HG03025 (cell line): ENCODE data around the gene NECAB2.

Source experiments
- ATAC-seq: cut with Tn5 transposase; IDR thresholded peaks from one replicate; pipeline ENCODE4 v1.9.1; 2021; ENCODE audit warnings: mild to moderate bottlenecking, moderate library complexity; ENCODE audit not compliant: unreplicated experiment, low FRiP score

Gene NECAB2

DNA sequence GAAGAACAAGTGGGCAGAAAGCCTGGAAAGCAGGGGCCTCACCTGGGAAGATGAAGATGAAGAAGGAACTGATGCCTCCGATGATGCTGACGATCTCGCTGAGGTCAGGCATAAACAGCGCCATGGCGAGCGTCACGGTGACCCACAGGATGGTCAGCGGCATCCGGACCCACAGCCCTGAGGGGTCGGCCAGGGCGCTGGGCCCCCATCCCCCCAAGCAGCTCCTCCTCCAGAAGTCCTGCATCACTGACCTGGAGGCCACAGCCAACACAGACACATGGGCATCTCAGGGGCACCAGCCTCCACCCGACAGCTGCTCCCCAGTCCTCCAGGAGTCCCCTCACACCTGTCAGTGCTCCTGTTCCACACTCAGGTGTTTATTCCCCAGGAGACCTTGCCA is 48.4 kb downstream of the NECAB2 start:
- ATAC-seq: no peak

DNA sequence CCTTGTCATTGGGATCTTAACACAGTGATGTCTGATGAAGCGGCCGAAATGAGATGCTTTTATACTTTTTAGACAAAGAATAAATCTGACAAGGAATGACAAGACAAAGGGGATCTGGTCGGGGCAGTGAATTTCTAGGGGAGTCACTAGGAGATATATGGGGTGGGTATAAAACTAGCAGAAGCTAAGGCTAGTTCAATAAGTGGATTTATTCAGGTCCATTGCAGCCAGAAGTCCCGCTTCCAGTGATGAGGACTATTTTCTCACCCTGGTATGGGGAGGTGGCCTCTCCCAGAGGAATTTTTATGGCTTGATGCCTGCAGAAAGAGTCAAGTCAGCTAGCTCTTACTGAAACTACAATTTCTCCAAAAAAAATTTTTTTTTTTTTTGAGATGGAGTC is 50.7 kb downstream of the NECAB2 start:
- ATAC-seq: no peak

DNA sequence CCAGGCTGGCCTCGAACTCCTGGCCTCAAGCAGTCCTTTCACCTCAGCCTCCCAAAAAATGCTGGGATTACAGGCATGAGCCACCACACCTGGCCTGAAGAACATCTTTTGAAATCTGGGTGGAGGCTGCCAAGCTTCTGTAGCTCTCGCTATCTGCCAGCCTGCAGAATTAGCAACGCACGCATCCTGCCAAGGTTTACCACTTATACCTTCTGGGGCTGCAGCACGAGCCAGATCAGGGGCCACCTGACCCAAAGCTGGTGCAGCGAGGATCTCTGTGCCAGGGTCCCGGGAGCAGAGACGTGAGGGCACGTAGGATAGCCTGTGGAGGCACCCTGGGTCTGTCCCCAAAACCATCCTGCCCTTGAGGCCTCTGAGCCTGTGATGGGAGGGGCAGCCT is 52.3 kb downstream of the NECAB2 start:
- ATAC-seq: no peak

DNA sequence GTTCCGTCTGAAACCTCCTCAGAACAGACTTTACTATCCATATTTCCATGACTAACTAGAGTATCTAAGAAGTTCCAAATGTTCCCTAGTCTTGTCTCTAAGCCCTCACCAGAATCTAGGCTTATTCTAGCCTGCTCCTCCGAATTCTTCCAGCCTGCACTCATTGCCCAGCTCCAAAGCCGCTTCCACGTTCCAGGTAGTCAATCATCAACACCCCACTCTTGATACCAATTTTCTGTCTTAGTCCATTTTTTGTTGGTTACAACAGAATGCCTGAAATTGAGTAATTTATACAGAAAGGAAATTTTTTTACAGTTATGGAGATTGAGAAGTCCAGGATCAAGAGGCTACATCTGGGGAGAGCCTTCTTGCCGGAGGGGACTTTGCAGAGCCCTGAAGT is 53.4 kb downstream of the NECAB2 start:
- no peak for ATAC-seq

DNA sequence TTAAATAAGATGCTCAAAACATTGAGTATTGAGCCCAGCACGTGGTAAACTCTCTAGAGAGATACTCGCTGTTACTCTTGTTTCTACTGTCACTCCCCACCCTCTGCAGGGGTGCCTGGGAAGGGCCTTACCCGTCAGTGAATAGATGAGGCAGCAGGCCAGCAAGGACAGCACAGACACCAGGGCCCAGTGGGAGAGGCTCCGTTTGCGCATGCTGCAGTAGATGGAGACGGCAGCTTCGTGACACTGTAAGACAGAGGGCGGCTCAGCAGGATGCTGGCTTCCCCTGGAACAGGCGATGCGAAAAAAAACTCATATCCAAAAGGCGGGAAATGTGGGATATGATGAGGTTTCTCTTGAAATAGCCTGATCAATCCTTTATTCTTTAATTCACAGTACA is 54.6 kb downstream of the NECAB2 start:
- no peak for ATAC-seq

DNA sequence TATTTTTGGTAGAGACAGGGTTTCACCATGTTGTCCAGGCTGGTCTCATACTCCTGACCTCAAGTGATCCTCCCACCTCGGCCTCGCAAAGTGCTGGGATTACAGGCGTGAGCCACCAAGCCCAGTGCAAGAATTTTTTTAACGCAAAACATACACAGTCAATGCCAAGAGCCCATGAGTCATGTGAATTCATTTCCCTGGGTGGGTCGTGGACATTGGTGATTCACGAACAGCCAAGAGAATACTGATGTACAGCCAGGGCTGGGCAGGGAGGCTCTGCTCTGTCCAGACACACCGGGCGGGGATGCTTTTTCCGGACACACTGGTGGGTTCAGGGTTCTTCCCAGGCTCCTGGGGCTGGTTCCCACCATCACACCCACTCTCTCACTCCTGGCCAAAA is 56.8 kb downstream of the NECAB2 start:
- ATAC-seq: no peak

DNA sequence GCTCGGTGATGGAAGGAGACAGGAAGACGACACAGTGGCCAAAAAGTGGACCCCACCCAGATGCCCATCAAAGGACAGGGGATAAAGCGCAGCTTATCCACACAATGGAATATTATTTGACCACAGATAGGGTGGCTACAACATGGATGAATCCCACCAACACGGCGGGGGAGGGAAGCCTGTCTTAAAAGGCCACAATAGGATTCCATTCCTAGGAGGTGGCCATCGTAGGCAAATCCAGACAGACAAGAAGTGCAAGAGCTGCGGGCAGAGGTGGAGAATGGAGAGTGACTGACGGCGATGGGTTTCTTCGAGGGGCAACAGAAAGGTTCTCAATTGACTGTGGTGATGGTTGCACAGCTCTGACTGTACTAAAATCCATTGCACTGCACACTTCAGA is 58.6 kb downstream of the NECAB2 start:
- ATAC-seq: no peak

DNA sequence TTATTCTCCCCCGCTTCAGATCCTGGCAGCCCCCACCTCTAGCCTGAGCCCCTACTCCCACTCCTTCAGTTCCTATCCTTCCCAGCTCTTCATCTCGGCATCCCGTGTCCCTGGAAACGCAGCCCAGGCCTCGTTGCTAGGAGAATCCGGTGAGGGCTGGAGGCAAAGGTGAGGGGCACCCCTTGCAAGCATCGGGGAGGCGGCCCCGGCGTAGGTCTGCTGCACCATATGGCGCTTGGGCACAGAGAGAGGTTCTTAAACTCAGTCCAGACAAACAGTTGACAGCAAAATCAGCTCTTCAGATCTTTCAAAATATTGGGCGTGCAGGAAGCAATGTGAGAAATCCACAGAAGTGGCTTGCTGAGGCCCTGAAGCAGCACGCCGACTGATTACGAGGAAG is 59.6 kb downstream of the NECAB2 start:
- ATAC-seq: no peak

DNA sequence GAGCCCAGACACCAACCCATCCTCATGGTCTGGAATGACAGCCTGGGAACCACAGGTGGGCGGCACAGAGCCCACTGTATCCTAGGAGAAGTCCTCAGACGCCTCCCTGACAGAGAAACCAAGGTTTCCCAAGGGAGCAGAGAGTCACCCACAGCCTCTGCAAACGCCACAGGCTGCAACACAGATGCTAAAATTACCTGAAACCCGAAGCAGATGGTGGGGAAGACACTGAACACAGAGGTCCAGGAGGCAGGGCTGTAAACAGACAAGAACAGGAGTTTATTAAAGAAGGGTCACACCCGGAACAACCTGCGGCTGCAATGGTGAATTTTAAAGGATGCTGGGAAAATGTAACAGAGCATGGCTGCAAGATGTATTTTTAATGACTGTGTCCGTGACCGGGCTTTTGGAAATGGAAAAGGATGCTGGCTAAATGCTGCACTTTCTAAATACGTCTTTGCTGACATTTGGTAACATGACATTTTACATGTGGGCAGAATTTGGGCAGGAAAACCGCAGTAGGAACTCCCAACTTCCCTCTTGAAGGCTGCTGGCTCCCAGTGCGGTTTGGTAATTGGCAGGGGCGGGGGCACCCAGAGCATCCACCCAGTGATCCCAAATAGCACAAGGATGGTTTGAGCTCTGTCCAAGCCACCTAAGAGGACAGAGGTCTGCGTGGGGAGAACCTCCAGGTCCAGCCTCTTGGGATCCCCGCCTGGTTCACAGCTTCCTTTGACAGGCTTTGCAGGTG is 61.4 kb downstream of the NECAB2 start:
- no peak for ATAC-seq

DNA sequence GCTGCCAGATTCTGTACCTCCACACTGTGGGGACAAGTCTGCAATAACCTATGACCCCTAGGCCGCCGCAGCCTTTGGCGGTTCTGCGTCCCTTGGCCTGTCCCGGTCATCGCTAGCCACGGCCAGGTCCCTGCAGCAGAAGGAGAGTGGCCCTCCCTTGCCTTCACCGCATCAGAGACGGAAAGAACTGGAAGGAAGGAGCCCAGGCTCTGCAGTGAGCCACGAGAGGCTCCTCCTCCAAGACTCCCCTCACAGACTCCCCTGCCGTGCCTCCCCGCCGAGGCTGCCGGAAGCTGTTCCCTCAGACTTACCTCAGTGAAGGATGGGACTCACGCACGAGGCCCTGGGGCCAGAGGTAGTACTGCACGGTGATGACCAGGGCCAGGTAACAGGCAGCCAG is 63.5 kb downstream of the NECAB2 start:
- no peak for ATAC-seq

DNA sequence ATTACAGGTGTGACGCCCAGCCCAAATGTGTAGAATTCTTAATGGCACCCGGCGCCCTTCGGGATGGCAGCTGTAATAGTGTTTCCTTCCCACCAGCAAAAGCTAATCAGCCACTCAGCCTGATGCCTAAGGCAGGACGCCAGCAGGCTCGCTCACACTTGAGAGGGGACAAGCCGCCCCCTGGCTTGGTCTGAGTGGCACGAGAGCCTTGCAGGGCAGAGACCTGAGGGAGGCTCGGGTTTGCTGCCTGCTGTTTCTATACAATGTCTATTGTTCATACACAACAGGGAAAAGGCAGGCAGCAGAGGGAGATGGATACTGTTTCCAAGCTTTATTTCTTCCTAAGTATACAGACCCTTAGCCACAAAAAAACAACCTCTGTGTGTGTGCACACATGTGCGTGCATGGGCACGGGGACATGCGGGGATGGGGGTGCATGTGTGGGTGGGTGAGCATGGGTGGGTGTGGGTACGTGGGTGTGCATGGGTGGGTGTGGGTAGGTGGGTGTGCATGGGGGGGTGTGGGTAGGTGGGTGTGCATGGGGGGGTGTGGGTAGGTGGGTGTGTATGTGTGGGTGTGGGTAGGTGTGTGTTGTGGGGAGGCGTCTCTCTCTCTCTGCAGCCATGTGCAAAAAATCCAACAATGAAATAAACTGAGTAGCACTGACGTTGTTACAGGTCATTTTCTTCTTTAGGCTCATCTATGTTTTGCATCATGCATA is 64.6 kb downstream of the NECAB2 start:
- no peak for ATAC-seq

DNA sequence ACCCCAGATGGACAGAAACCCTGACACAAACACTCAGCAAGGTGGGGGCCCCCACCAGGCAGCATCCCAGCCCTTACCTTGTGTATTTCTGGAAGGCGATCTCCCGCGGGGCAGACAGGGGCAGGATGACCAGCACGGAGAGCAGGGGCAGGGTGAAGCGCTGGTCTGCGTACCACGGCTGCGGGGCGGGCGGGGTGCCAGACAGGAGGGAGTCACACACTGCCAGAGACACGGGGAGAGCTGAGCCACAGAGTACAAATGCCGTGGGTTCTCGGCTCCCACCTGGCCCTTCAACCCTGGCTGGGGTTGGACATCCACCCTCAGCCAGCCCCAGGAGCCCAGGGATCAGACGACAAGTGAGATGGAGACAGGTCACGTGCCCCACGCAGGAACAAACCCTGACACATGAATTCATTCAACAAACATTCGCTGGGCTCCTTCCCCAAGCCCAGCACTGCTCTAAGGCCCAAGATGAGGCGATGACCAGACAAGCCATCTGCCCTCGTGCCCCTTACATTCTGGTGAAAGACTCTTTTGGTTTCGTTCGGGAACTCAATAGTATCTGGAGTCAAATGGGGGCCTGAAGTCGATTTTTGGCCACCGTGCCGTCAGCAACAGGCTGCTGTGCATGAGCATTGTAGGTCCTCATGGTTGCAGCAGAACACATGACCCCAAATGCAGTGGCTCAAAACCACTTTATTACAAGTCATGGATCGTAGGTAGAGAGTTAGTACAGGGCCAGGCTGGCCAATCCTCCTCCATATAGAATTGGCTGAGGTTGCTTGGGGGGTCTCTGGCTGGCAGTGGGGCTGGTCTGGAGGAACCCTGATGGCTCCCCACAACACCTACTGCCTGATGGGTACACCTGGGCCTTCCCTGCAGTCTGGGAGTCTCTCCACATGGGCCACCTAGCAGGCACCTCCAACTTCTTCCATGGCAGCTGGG is 65.5 kb downstream of the NECAB2 start:
- ATAC-seq: no peak

DNA sequence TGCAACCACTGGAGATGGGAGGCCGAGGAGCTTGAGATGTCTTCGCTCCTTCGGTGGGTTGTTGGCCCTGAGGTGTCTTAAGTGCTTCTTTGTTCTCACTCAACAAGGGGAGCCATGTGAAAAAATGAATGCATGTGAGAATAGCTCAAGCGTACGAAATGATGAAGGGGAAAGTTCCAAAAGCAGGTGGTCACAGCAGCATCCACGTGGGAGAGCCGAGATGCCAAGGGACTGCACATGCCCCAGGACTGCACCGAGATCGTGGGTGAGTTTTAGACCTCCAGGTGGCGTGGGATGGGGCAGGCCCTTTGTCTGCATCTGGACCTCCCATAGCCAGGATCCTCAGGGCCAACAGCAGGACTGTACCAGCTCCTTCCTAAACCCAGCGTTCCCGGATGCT is 66.5 kb downstream of the NECAB2 start:
- no peak for ATAC-seq

DNA sequence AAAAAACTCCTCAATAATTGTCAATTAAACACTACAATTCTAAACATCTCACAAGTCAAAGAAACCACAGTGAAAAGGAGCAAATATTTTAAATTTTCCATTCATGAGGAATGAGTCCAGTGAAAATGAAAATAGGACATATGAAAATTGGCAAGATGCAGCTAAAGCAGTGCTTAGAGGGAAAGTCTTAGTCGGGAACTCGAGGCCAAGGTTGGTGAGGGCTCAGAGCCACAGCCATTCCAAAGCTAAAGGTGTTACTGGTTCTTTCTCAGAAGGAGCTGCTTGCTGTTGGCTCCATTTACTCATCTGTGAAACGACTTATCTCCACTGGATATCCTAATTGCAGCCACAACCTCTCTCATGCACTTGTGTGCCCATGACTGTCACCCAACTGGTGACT is 68.1 kb downstream of the NECAB2 start:
- no peak for ATAC-seq

DNA sequence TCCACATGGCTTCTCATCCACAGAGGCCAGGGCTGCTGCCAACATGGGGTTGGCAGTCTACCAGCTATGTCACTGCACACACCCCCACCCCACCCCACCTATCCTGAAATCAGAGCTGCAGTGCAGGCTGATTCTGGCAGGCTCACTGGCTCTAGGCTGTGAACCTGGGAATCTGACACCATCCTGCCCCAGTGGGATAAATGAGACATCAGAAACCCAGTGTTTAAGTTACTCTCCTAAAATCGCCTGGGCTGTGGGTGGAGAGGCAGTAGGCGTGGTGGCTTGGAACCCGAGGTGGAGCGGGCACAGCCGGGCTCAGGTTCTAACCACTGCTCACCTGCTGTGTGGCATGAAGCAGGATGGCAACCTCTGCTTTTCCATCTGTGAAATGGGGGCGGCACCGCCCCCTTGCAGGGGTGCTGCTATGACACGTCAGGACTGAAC is 69.0 kb downstream of the NECAB2 start:
- ATAC-seq: no peak

DNA sequence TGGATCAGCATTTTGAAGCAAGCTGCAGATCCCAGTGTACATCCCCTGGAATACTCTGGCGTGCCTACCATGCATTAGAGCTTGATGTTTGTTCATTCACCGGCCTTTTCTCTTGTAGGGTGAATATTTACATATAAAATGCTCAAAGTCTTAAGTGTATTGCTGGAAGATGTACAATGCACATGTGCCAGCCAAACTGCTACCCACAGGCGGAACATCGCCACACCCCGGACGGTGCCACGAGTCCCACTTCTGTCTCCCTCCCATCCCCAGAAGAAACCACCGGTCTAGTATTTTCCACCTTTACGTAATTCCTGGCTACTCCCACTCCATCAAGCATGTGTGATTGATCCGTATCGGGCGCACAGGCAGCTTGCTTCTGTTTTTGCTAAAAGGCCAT is 70.4 kb downstream of the NECAB2 start:
- no peak for ATAC-seq

DNA sequence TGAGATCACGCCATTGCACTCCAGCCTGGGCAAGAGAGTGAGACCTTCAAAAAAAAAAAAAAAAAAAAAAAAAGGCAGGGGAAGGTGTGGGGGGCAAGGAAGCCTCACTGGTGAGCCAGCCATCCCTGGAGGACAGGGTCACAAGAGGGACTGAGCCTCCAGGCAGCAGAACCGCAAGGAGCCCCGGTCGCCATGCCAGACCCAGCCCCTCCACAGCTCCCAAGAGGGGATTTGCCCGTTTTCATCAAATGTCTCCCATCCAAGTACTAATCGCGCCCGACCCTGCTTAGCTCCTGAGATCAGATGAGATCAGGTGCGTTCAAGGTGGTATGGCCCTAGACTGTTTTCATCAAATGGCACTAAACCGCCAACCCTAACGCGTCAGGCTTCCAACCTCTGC is 71.7 kb downstream of the NECAB2 start:
- ATAC-seq: no peak

DNA sequence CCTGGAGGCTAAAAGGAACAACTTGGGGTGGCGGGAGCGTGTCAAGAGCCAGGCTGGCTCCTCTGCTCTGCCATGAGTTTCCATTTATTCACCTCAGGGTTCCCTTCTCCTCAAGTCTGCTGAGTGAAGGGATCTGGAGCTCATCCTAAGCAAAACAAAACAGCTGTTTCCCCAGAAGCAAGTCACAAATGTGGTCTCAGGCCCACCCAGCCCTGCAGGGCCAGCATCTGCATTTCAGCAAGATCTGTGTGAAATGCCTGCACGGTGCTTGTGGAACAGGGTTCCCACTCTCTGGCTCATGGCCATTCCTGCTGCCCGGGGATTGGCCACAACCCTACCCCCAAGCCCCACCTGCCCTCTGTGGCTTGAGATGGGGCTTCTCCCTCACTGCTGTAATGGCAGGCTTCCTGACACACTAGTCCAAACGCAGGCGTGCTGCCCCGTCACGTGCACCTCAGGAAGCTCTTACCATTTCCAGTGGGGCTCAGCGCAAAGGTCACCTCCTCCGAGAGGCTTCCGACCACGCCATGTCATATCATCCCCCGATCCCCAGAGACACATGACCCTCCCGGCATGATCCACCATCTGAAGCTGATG is 72.3 kb downstream of the NECAB2 start:
- no peak for ATAC-seq

DNA sequence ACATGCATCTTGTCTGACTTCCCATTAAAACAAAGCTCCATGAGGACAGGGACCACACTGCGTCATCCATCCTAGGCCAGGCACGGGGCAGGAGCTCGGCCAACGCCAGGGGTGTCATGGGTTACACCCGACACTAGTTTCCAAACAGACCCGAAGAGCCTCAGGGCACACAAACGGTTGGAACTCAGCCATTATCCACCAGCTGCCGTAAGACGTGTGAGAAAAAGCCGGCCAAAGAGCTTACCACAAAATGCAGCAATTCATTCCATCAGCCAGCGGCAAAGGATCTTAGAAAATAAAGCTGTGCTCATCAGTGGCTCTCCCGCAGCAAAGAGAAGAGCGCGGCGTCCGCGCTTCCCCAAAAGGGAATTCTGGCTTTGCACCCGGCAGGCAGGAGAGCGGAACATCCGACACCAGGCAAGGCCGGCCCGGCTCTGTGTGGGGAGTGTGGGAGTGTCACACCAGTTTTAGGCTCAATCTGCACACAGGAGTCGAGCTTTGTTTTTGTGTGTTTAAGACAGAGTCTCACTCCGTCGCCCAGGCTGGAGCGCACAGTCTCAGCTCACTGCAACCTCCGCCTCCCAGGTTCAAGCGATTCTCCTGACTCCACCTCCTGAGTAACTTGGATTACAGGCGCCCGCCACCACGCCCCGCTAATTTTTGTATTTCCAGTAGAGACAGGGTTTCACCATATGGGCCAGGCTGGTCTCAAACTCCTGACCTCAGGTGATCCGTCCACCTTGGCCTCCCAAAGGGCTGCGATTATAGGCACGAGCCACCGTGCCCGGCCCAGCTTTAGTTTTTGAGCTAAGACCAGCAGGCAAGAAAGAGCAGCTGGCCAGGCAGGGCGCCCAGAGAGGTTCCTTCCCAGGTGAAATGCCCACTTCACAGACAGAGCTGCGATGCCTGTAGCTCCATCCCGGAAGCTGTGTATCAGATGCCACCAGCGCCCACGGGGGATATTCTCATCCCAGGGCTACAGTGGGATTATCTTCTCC is 73.1 kb downstream of the NECAB2 start:
- ATAC-seq: no peak

DNA sequence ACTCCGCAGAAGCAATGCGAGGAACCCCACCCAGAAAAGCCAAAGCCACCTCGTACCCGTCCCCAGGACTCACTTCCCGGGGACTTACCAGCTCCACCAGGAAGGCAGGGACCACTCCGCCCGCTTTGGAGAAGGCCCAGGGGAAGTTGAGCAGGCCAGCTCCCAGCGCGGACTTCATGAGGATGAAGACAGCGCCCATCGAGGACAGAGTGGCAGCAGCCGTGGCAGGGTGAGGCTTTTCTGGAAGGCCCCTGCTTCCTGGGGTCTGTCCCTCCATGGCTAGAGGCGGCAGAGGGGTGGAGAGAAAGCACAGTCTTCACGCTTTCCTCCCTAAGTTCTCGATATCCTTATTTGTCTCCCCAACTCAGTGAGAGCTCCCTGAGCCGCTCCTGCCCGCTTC is 73.8 kb downstream of the NECAB2 start:
- no peak for ATAC-seq
